HL-60/S4 (cell line): ENCODE results near the gene TRAPPC3.

ENCODE experiments used
- in situ Hi-C: fragments of 300-500 bp; cut with MboI; formaldehyde crosslinking; loops from 2 replicates; pipeline ENCODE4 v1.14.3; 2022; ENCODE audit warnings: low sequenced_read_pairs

The TRAPPC3 gene

DNA sequence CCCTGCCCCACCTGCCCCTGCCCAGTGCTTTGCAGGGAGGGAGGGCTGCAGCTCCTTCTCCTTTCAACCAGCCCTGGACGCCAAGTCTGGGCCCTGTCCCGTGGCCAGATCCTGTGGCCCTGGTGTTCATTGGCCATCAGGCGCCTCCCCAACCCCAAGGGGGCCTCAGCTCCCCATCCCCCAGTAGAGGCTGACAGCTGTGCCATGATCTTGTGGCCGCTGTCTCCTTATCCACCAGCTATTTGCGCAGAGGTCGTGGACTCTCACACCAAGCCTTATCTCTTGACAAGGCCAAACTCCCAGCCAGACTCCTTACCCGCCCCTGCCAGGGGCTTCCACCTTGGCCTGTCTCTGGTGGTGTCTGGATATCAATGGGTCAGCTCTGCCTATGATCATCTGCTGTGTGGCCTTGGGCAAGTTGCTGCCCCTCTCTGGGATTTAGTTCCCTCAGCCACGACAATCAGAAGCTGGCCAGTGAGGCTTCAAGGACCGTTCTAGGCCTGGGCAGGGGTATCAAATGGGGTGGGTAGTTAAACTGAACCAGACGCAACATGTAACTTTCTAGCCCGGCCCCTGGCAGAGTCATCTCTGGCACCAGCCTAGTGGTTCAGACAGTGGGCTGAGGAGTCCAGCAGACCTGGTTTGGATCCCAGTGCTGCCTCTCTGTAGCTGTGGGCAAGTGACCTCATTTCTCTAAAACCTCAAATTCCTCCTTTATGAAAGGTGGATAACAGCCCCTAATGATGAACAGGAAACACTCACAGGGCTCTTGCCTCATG is 21.0 kb downstream of the TRAPPC3 start:
- in situ Hi-C loops = no loop called here

DNA sequence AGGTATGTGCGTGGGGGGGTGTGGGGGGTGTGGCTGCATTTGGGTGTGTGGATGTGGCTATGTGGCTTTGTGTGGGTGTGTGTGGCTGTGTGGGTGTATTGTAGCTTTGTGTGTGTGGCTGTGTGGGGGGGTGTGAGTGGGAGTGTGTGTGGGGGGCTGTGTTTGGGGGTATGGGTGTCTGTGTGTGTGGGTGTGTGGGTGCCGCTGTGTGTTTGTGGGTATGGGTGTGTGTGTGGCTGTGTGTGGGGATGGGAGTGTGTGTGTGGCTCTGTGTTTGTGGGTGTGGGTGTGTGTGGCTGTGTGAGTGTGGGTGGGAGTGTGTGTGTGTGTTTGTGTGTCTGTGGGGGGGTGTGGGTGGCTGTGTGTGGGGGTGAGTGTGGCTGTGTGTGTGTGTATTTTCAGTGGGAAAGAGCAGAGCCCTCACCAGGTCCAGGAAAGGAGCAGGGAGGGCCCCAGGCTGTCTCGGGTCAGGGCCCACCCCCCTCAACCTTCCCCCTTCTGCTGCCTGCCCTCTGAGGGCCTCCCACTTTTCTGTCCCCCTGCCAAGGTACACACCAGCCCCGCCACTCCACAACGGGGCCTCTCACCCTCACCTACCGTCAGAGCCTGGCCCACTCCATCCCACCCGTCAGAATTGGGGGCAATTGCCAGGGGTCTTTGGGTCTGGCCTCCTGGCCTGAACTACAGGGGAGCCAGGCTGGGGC is 22.3 kb downstream of the TRAPPC3 start:
- in situ Hi-C loops = no loop called here

DNA sequence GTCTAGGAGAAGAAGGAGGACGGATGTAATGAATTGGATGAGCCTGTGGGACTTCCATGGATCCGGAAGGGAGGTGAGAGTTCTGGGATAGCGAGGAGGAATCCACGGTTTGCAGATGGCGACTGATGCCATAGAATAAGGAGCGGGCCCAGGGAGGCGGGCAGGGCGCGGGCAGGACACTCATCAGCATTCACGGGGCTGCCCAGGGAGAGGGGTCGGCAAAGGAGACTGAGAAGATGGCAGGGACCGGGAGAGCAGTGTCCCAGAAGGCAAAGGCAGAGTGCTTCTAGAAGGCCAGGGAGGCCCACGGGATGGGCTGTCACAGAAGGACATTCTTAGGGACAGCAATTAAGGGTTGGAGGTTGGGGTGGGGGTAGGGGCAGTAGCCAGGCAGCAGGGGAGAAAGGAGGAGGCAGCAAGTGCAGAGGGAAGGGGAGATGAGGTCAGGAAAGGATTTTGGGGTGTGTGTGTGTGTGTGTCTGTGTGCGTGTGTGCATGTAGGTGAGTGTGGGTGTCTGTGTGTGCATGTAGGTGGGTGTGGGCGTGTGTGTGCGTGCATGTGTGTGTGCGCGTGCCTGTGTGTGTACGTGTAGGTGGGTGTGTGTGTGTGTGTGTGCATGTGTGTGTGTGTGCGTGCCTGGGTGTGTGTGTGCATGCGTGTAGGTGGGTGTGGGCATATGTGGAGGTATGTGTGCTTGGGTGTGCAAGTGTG is 23.1 kb downstream of the TRAPPC3 start:
- in situ Hi-C loops = no loop called here

DNA sequence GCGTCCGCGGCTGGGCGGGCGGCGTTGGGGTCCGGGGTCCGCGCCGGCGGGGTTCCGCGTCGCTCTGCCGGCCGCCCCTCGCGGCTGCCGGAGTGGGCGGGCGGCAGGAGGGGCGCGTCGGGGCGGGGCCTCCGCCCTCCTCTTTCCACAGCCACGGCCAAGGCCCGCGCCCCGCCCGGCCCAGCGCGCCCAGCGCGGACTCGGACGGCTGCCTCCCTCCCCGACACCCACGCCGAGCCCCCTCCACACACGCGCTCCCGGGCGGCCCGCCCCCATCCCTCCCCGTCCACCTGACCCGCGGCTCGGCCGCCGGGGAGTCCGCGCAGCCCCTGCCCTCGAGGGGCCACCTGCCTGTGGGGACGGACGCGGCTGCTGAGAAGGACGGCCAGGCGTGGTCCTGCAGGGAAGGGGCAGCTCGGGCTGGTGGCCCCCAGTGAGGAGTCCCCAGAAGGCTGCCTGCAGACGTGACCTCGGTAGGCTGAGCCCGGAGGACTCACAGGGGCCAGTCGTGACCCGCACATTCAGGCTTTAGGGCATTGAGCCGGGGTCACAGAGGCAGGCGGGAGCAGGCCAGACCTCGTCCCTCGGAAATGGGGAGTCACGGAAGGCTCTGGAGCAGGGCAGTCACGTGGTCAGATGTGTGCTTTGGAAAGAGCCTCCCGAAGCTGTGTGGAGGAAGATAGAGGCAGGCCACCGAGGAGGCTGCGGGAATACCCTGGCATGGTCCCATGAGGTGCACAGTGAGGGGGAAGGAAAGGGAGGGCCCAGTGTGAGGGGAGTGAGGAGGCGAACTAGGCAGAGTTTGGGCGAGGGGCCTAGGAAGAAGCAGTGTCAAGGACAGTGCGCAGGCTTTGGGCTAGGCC is 23.9 kb downstream of the TRAPPC3 start, which contains the start of gene COL8A2:
COL8A2 (minus strand) TSS at position 94 of the 863 bp plus-strand sequence. CDS start 24,980 bp downstream, outside the sequence.
- in situ Hi-C loops = no loop called here

DNA sequence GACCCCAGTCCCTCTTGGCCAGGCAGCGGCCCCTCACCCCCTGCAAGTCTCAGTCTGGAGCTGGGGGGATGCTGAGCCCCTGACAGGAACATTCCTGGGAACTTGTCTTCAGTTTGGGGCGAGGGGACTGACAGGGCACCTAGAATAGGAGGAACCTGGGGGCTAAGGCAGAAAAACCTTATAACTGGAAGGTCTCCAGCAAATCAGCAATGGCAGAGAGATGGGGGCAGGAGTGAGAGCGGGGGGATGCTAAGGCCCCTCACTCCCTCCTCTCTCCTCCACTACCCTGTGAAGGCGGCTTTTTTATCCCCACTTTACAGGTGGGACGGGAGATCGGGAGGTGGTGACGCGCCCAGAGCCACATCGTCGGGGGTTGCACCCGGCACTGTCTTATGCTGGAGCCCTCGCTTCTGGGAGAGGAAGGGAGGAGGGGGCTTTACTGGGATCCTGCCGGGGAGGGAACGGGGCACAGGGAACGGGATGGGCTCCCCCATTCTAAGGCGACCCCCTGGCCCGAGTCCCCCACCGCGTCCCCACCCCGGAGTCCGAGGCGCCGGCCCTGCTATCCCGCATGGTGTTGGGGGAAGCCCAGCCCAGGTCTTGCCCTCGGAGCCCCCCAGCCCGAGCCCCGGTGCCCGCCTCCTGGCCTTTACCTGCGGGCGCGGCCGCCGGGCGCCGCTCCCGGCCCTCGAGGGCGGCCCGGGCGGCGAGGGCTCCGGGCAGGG is 24.7 kb downstream of the TRAPPC3 start:
- in situ Hi-C loops = no loop called here

DNA sequence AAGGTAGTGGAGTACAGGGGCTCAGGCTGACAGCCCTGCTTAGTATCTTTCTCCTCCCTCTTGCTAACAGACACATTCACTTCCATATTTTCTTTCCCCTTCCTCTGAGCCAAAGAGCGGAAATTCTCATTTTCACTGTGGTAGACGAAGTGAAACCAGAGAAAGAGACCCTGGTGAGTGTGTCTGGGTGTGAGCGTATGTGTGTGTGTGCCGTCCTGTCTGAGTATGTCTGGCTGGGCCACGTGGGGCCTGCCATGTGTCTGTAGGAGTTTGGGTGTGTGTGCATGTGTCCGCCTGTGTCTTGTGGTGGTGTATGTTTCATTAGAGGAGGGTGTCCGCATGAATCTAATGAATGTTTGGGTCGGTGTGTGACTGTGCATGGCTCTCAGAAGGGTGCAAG is 25.9 kb downstream of the TRAPPC3 start:
- in situ Hi-C loops = no loop called here

DNA sequence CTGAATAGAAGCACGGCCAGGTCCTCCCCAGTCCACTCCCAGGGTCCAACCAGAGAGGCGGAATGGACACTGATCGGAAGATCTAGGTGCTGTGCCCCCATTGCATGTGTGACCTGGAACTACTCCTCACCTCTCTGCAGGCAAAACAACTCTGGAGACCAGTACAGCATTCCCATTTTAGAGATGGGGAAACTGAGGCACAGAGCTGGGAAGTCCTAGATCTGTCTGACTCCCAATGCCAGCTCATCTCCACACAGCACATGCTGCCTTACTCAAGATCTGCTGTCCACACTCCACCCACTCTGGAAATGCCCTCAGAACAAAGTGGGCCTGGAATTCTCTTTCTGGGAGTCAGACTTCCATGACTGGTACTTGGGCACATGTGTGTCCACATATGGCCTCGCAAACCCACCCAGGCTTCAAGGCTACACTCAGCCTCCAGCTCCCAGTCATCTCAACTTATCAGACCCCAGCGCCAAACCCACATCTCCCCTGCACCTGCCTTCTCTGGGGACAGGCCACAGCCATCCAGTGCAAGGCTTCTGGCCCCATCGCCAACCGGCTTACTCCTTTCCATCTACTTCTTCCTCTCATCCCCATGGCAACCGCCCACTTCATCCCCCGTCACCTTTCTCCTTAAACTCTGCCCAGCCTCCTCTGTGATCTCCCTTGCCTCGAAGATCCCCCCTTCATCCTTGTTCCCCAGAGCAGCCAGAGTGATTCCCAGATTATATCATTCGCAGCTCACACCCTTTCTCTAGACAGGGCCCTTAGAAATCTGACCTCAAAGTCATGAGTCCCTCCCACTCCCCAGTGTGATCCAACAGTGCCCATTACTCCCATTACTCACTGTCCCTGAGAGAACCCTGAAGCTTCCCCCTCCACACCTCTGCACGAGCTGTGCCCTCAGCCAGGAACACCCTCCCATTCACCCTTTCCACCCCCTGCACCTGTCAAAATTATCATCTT is 26.9 kb downstream of the TRAPPC3 start:
- in situ Hi-C loops = no loop called here

DNA sequence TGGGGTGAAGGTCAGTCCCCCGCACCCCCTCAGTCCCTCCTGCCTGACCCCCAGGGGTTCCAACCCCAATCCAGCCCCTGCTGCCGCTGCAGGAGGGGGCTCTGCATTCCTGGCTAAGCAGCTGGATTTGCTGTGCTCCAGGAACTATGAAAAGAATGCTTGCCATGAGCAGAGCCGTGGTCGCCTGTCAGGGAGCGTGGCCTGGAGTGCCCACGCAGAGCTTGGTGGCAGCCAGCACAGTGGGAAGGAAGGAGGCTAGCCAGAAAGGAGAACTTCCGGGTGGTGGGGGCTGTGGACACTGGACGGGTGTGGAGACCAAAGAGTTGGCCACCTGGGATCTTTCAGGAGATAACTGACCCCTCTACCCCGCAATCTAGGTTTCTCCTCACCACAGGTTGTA is 29.8 kb downstream of the TRAPPC3 start:
- in situ Hi-C loops = no loop called here

DNA sequence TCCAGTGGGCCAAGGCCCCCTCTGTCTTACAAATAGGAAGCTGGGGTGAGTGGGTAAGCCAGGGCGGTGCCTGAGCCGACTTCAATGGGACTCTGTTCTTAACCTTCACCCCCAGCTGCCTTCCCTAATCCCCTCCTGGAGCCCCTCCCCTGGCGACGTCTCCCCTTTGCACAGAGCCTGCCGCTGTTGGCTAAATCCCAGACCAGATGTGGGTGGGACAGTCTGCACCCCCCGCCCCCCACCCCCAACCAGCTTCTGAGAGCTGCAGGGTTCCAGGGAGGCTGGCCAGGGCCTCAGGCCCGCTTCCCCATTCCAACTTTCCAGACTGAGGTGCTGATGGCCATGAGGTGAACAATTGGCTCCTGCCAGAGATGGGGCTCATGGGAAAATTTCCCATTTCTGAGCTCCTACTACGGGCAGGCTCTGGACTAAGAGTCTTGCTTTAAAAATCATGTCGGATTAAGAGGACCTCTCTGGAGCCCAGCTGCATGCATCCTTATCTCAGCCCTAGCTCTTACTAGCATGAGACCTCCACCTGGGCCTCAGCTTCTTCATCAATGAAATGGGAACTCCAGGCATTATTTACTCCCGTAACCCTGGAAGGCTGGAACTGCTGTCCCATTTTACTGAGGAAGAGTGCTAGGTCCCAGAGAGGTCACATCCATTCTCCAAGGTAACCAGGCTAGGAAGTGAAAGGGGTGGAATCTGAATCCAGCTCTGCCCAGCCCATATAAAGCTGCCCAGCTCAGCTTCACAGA is 30.7 kb downstream of the TRAPPC3 start:
- in situ Hi-C loops = no loop called here

DNA sequence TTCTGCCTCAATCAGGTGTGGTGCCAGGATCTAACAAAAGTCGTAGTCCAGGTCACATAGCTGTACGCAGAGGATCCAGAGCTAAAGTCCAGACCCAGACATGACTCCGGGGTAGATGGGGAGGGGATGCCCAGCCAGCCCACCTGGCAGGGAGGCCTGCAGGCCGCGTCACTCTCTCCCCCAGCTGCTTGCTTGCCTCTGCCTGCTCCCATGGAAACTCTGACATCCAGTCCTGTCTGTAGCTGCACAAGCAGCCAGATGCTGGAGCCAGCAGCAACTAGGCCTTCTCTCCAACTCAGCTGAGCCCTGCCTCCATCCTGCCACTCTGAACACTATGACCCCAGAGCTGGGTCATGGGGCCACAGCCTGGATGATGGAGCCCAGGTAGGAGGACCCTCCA is 32.4 kb downstream of the TRAPPC3 start:
- in situ Hi-C loops = no loop called here

DNA sequence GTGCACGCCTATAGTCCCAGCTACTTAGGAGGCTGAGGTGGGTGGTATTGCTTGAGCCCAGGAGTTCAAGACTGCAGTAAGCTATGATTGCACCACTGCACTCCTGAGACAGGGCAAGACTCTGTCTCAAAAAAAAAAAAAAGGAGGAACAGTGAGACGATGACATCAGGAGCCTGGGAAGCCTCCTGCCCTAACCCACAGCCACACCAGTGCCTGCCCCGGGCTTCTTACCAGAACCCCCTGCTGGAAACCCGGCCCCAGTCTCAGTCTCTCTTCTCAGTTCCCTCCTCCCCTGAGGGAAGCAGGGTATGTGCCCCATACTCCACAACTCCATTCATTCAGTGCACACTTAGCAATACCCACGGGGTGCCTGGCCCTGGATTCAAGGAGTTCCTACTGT is 33.4 kb downstream of the TRAPPC3 start:
- in situ Hi-C loops = no loop called here

DNA sequence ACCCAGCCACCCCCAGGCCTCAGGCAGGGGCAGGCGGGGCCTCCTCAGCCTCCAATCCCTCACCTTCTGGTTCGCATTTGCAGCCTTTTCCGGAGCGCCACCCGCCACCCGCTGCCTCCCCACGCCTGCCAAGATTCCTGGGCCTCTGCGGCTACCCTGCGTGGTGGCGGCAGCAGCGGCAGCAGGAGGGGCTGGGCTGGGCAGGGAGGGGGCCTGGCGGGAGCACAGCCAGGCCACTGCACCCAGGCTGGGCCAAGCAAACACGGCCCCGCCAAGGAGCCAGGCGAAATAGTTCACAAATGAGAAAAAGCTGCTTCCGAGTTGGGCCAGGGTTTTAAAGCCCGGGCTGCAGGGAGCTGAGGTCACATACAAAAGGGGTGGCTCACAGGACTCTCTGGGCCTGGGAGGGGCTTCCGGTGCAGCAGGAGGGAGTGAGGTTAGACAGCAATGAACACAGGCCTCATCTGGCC is 34.1 kb downstream of the TRAPPC3 start:
- in situ Hi-C loops = no loop called here

DNA sequence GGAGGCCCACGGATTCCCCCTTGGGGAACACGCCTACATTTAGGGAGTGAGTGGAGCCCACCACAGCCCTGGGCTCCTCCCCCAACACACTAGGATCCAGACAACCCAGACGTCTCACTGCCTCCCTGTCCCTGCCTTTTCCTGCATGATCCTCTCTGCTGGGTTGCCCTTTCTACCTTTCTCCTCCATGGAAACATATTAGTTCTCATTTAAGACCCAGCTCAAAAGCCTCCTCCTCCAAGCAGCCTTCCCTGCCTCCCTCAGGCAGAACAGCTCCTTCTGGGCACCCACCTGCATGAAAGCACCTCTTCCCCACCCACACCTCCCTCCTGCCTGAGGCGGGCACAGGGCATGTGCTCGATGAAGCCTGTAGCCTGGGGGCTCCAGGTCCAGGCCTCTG is 34.9 kb downstream of the TRAPPC3 start:
- in situ Hi-C loops = no loop called here

DNA sequence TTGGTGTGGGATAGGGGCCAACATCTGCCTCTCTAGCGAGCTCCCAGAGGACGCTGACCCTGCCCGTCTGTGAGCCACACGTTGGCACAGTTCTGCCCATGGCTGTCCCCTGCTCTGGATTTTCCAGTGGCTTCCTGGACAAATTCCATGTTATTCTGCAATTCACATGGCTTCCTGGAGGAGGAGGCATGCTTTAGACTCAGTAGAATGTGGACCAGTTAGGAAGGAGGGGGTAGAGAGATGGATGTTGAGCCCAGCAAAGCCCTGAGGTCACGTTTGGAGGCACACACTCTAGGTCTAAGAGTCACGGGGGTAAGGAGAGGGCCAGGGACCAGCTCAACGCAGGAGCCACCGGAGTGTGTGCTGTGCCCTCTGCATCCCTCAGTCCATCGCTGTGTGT is 36.5 kb downstream of the TRAPPC3 start:
- in situ Hi-C loops = no loop called here

DNA sequence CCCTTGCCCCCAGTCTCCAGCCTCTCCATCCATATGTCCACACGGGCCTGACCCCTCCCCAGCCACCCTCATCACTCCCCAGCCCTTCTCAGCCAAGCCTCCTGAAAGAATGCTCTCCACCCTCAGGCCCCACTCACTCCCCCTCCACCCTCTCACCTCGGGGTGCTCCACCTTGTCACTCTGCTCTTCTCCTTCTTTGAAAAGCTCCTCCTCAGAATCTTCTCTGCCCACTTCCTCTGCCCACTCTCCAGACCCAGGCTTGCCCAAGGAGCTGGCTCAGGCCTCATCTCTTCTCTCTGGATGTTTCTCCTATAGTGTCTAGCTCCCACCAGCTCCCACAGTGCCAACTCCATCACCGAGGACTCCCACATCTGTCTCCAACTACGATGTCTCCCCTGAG is 38.1 kb downstream of the TRAPPC3 start:
- in situ Hi-C loops = no loop called here

DNA sequence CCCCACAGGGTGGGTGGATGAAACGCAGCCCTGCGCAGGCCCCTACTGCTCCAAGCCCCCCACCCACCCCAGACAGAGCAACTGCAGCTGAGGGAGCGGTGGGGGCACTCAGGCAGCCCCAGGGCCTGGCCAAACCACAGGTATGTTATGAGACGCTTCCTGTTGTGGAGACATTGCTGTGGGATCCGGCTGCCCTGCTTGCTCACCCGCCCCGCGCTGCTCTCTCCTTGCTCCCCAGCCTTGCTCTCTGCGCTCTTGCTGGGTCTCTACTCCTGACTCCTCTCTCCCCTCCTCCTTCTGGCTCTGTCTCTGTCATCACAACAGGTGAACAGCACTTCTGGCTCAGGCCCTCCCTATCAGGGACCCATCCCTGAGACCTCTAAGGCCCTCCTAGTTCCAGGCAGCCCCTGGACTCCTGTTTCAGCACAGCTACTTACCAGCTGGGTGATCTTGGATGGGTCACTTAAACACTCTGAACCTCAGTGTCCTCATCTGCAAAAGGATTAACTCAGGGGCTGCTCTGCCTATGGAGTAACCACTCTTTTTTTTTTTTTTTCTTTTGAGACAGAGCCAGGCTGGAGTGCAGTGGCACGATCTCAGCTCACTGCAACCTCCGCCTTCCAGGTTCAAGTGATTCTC is 40.1 kb downstream of the TRAPPC3 start:
- in situ Hi-C loops = loop anchor here (10.0 kb wide), 1 partner anchor 306 kb away; no protein-coding TSS in a partner anchor

DNA sequence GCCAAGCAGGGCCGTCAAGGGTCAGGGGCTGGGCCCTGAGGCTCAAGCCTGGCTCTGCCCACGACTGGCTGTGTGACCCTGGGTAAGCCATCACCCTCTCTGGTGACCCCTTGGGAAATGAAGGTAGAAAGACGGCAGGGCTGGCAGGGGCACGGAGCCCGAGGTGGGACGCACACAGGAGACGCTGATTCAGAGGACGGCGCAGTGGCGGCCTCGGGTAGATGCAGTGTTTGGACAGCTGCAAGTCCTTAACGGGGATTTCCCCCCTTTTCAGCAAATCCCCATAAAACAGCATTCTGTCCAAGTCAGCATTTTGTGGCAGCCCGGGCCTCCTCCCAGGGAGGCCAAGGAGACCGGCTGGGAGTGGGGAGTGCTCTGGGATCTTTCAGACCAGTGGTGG is 41.0 kb downstream of the TRAPPC3 start:
- in situ Hi-C loops = loop anchor here (10.0 kb wide), 1 partner anchor 306 kb away; no protein-coding TSS in a partner anchor
